Activated naive CD8-positive, alpha-beta T cell treated with anti-CD3 and anti-CD28 coated beads, Interleukin-2, amount 50 U/mL, for 24 hours (primary cell): Measurements from ENCODE around the gene ZMIZ1.
"Not testable (repeated sequence)": the region's sequence is repeated elsewhere in the genome, so short reads cannot be mapped to it uniquely, and the experiment has no call there.

ENCODE experiments used
- ATAC-seq: fragments of 150-1000 bp; cut with Tn5 transposase; one replicate; pipeline ENCODE4 v1.10.0; 2021
- DNase-seq: peaks from one replicate; pipeline ENCODE4 v3.0.0; 2021
- H3K27ac Mint-ChIP-seq: one replicate; pipeline ENCODE4 v1.8.0; 2021; ENCODE audit warnings: mild to moderate bottlenecking, mixed read lengths
- H3K27me3 Mint-ChIP-seq: one replicate; pipeline ENCODE4 v1.8.0; 2021; ENCODE audit warnings: mixed read lengths
- H3K36me3 Mint-ChIP-seq: one replicate; pipeline ENCODE4 v1.8.0; 2021; ENCODE audit warnings: low read depth, mixed read lengths
- H3K4me1 Mint-ChIP-seq: one replicate; pipeline ENCODE4 v1.8.0; 2021; ENCODE audit warnings: mixed read lengths
- H3K4me3 Mint-ChIP-seq: one replicate; pipeline ENCODE4 v1.8.0; 2021; ENCODE audit warnings: mild to moderate bottlenecking, moderate library complexity, mixed read lengths
- H3K9me3 Mint-ChIP-seq: one replicate; pipeline ENCODE4 v1.8.0; 2021; ENCODE audit warnings: mixed read lengths

The ZMIZ1 gene

DNA sequence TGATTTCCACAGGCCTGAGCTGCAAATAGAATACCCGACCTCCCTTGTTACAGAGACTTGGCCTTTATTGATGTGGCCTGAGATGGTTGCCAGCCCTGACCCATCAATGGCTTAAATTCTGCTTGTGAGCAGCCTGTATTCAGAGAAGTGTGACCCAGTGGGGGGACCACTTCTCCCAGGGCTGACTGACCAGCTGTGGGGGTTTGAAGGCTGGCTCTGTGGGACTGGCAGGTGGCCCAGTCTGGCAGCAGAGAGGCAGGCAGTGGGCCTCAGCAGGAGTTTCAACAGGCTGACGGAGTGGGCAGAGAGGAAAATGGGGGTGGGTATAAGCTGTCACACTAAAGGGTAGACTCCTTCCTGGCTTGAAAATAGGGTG is 266.3 kb downstream of the ZMIZ1 start:
- ATAC-seq (no peak), DNase-seq (no peak)
- no peaks in the 10 kb centered on the region for H3K36me3 Mint-ChIP-seq
- peaks cover 5% of the 10 kb centered on the region for H3K9me3 Mint-ChIP-seq
- peaks cover 46% of the 10 kb centered on the region for H3K4me1 Mint-ChIP-seq
- H3K4me3 Mint-ChIP-seq = no peak overlapping the region
- no peaks in the 10 kb centered on the region for H3K27me3 Mint-ChIP-seq
- H3K27ac Mint-ChIP-seq = no peak overlapping the region

DNA sequence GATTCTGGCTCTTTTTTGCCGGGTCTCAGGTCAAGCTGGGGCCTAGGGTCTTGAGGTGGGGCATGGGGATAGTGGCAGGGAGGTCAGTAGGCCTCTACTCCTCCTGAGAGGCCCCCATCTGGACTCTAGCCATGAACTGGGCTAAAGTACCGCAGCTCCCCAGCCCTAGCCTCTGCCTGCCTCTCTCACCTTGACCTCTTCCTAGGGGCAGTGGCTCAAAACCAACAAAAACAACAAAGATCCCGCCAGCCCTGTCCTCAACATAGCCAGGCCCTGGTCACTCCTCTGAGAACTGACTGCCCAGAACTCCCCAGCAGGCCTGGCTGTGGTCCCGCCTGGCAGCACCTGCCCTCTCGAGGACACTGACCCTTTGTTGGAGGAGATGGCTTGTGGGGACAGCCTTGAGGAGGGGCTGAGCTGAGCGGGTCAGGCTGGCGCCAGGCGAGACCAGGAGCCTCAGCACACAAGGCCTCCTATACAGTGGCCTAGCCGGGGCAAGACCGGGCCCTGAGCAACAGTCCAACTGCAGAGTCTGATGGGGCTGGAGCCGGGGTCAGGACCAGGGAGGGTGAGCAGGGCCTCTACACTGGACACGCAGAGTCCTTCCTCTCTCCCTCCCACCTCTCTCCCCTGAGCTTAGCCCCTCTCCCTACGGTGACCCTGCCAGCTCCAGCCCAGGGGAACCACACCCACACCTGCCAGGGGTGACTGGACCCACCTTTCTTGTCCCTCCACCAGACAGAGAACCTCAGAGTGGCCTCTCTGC is 266.9 kb downstream of the ZMIZ1 start:
- DNase-seq (no peak), ATAC-seq (no peak)
- H3K27me3 Mint-ChIP-seq = no peaks in the 10 kb centered on the region
- no peak overlapping the region for H3K27ac Mint-ChIP-seq
- H3K36me3 Mint-ChIP-seq = no peaks in the 10 kb centered on the region
- H3K4me3 Mint-ChIP-seq = no peak overlapping the region
- peaks cover 5% of the 10 kb centered on the region for H3K9me3 Mint-ChIP-seq
- peaks cover 43% of the 10 kb centered on the region for H3K4me1 Mint-ChIP-seq

DNA sequence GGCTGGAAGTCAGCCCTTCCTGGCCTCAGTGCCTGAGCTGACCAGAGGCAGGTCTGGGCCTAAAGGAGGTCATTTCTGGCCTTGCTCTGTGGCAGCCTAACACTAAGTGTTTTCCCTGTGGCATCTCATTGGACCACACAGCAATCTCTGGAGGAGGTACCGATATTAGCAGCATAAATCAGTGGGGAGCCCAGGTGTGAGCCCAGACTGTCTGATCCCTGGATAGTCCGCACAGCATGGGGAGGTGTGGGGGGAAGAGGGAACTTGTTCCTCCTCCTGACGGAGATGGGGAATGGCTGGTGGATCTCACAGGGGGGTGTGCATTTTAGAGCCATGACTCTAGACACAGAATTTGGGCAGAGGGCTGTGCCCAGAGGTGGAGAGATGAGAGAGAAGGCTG is 267.5 kb downstream of the ZMIZ1 start:
- Mint-ChIP-seq H3K27ac (no peak overlapping the region), H3K9me3 (peaks cover 5% of the 10 kb centered on the region), H3K4me1 (peaks cover 36% of the 10 kb centered on the region), H3K27me3 (no peaks in the 10 kb centered on the region), H3K36me3 (no peaks in the 10 kb centered on the region), H3K4me3 (no peak overlapping the region)
- DNase-seq = no peak
- ATAC-seq = no peak

DNA sequence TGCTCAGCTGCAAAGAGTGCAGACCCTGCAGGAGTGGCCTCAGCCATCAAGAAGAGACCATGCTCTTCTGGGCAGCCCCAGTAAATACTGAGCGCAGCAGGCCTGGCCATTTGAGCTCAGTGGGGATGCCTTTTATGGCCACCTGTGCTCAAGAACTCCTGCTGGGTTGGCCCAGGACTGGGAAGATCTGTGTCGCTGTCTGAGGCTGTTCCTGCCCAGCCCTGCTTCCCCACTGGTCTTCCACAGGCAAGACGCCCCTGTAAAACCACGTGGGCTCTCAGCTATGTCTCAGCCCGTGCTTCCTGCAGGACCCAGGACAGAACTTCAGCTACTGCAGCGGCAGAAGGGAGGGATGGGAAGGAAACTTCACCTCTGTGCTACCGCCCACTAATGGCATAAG is 268.0 kb downstream of the ZMIZ1 start:
- no peaks in the 10 kb centered on the region for H3K36me3 Mint-ChIP-seq
- H3K27me3 Mint-ChIP-seq = no peaks in the 10 kb centered on the region
- no peak overlapping the region for H3K4me3 Mint-ChIP-seq
- DNase-seq (no peak), ATAC-seq (no peak)
- H3K9me3 Mint-ChIP-seq = peaks cover 5% of the 10 kb centered on the region
- H3K27ac Mint-ChIP-seq = no peak overlapping the region
- H3K4me1 Mint-ChIP-seq = peaks cover 32% of the 10 kb centered on the region

DNA sequence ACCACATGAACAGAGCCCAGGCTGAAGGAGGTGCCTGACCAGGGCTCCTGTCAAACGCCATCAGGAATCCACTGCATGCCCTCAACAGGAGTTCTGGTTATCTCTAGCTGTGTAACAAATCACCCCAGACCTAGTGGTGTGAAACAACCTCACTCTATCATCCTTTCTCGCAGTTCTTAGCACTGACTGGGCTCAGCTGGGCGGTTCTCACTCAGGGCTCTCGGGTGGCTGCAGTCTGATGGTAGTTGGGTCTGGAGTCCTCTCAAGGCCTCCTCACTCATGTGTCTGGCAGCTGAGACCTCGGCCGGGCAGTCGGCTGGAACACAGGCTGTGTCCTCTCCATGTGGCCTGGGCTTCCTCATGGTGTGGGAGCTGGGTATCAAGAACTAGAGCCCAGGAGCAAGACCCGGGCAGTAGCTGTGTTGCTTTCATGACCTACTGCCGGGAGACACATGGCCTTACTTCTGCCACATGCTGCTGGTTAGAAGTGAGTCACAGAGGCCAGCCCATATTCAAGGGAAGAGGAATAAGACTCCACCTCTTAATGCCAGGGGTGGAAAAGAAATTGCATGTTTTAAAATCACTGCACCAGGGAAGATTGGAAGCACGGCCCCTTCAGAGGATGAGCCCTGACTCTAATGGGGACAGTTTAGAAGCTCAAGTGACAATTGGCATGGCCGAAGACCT is 269.2 kb downstream of the ZMIZ1 start:
- not testable (repeated sequence) for ATAC-seq, H3K27me3 Mint-ChIP-seq, H3K27ac Mint-ChIP-seq, H3K36me3 Mint-ChIP-seq, DNase-seq, H3K4me3 Mint-ChIP-seq, H3K9me3 Mint-ChIP-seq
- peaks cover 23% of the 10 kb centered on the region for H3K4me1 Mint-ChIP-seq

DNA sequence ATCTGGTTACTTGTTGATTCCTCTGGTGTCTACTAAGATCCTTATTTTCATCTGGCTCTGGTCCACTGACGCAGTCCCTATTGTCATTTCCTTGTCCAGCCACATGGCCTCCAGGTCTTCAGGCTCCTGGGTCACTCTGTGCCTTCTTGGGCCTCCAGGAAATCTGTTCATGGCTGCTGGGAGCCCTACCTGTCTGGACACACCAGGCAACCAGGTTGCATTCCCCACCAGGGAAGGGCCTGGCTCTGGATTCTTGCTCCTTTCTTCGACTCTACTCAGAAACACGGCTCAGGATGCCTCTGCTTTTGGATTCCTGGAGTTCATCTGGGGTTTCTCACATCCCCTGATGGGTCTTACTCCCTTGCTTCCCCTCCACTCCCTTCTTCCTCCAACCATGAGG is 270.5 kb downstream of the ZMIZ1 start:
- Mint-ChIP-seq H3K27me3 (no peaks in the 10 kb centered on the region), H3K27ac (no peak overlapping the region), H3K9me3 (no peaks in the 10 kb centered on the region), H3K4me3 (no peak overlapping the region), H3K36me3 (no peaks in the 10 kb centered on the region), H3K4me1 (peaks cover 11% of the 10 kb centered on the region)
- no peak for ATAC-seq
- DNase-seq = no peak

DNA sequence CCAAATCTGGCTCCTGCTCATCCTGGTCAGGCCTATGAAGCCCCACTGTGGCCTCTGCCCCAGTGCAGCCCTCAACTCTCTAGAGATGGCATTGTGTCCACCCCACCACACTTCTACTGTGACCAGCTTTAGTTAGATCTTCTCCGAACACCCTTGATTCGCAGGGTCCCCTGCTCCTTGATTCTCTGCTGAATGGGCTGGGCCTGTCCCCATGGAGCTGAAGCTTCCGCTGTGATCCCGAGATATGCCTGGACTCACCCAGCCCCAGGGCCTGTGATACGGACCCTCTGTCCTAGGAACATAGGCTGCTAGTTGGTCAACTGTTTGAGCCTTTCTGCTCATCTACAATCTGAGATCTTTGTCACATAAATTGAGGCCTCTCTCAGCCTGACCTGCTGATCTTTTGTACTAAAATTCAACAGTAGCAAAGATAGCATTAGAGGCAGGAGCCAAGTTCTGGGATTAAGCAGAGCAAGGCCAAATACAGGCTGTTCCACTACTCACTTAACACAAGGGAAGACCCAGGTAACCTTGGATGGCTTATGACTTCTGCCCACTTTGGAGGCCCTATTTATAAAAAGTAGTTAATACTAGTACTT is 272.0 kb downstream of the ZMIZ1 start:
- Mint-ChIP-seq H3K9me3 (no peaks in the 10 kb centered on the region), H3K27ac (no peak overlapping the region)
- DNase-seq = no peak

DNA sequence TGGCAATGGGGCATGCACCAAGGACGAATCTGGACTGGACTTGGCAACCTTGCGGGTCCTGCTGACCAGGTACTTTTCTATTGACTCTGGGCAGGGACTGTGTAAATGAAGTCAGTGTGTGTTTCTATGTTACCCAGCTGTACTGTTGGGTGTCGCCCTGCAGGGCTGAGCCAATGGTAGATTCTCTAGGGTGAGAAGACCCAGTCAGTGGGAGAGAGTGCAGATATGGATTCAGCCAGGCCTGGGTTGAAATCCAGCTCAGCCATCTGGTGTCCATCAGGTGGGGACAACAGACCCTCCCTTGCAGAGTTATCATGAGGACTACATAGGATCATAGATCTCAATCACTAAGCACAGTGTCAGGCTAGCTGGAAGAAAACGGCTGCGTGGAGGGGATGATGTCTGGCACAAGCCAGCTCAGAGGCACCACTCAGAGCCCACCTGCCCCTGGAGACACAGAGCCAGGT is 273.6 kb downstream of the ZMIZ1 start:
- Mint-ChIP-seq H3K9me3 (no peaks in the 10 kb centered on the region), H3K36me3 (no peaks in the 10 kb centered on the region), H3K4me3 (no peak overlapping the region), H3K4me1 (peaks cover 4% of the 10 kb centered on the region), H3K27ac (no peak overlapping the region), H3K27me3 (no peaks in the 10 kb centered on the region)
- ATAC-seq = no peak
- no peak for DNase-seq

More for the DNA sequence above, 272.0 kb downstream of the ZMIZ1 start:
- Mint-ChIP-seq H3K4me1 (no peaks in the 10 kb centered on the region), H3K27me3 (no peaks in the 10 kb centered on the region), H3K36me3 (no peaks in the 10 kb centered on the region), H3K4me3 (no peak overlapping the region)
- no peak for ATAC-seq

DNA sequence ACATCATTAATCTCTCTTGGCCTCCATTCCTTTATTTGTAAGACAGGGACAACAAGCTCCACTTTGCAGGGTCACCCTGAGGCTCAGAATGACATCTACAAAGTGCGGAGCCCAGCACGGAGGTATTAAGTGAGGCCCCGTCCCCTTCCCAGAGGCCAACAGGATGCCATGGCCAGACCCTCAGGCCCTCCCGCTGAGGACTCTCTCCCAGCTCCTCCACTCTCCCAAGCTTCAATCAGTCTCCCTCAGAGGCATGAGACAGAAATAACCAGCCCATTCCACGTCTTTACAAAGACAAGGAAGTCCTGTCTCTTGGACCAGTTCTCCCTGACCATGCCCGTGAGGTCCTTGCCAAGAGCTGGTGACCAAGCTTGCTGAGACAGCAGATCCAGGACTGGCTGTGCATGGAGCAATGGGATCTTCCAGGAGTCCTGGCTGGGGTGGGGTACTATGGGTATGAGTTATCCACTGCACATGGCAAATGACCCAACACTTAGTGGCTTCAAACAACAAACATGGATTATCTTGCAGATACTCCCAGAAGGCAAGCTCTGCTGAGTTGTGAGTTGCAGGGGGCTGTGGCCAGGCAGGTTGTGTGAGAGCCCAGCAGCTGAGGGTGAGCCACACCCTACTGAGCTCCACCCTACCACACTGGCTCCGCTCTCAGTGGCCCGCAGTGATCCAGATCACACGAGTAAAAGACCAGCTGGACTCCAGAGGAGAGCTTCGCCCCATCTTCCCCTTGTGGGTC is 274.2 kb downstream of the ZMIZ1 start:
- no peak overlapping the region for H3K27ac Mint-ChIP-seq
- no peak overlapping the region for H3K4me3 Mint-ChIP-seq
- DNase-seq (peak; percentile 1), ATAC-seq (no peak)
- no peaks in the 10 kb centered on the region for H3K27me3 Mint-ChIP-seq
- no peaks in the 10 kb centered on the region for H3K9me3 Mint-ChIP-seq
- no peaks in the 10 kb centered on the region for H3K36me3 Mint-ChIP-seq
- peaks cover 4% of the 10 kb centered on the region for H3K4me1 Mint-ChIP-seq

DNA sequence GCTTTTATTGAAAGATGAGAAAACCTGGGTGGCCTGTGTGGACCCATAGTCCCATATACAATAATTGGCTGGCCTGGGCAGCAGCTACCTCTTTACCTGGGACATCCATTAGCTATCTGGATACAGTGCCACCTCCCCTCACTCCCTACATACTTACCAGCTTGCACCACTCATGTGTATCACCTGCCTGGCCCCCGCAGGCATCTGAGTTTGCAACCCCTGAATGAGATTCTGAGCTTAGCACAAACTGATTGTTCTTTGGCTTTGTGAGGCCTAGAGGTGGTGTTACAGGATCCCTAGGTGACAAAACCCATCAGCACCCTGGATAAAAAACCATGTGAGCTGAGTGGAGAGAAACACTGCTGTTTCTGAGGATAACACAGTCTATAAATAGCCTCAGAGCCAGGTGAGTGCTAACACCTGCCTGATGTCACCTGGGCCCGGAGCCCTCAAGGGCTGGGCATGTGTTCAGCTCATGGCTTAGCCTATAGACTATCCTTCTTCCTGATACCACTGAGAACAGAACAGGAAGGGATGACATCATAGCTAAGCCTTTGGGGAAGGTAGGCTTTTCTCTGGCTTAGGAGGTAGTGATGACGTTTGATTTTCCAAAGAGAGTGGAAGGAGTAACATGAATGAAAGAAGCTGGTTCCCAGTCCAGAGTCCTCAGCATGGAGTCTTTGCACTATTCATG is 275.9 kb downstream of the ZMIZ1 start:
- H3K27me3 Mint-ChIP-seq = no peaks in the 10 kb centered on the region
- no peak overlapping the region for H3K27ac Mint-ChIP-seq
- peaks cover 19% of the 10 kb centered on the region for H3K4me1 Mint-ChIP-seq
- ATAC-seq (no peak), DNase-seq (no peak)
- no peaks in the 10 kb centered on the region for H3K9me3 Mint-ChIP-seq
- peaks cover 16% of the 10 kb centered on the region for H3K36me3 Mint-ChIP-seq
- no peak overlapping the region for H3K4me3 Mint-ChIP-seq

DNA sequence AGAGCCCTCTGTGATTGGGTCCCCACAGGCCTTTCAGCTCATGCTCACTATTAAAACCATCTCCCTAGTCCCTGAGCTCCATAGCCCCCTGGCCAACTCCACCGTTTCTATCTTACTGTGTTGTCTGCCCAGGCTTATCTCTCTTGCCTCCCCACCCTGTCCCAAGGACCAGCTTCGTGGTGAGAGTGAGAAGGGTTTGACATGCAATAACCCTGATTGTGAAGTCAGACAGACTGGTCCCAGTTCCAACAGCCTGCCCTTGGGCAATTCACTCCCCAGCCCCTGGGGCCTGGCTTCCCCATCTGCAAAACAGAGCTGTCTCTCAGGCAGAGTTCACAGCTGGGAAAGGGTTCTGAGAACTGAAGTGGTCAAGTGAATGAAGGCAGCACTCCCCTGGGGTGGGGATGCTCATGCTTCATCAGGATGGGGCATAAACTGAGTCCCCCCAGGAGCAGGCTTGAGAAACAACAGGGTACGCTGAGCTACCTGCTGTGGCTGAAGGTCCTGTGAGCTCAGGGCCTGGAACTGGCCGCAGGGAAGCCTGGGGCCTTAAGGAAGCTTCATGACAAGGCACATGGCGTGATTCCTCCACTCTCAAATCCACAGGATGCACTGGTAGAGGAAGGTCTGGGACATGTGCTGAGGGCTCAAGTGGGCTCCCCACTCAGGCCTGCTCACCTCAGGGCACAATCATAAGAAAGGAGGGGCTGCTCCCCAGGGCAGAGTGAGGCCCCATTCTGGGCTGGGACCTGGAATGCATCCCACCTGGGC is 276.7 kb downstream of the ZMIZ1 start:
- no peak overlapping the region for H3K4me3 Mint-ChIP-seq
- H3K27me3 Mint-ChIP-seq = no peaks in the 10 kb centered on the region
- DNase-seq = peak; percentile 1
- H3K36me3 Mint-ChIP-seq = peaks cover 24% of the 10 kb centered on the region
- H3K9me3 Mint-ChIP-seq = no peaks in the 10 kb centered on the region
- ATAC-seq = no peak
- no peak overlapping the region for H3K27ac Mint-ChIP-seq
- H3K4me1 Mint-ChIP-seq = peaks cover 26% of the 10 kb centered on the region

DNA sequence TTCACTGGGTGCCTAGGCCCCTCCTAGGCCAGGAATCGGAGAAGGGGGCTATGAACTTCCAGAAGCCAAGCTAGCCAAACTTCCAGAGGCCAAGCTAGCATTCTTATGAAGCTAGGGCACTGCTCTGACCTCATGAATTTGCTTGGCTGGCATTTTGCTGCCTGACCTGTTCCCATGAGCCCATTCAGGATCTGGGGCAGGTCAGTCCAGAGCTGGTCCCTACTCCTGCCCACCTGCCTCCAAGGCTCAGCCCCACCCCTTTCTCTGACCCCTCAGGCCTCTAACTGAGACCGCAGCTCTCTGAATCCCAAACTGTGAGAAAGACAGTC is 277.2 kb downstream of the ZMIZ1 start:
- ATAC-seq = no peak
- H3K27me3 Mint-ChIP-seq = no peaks in the 10 kb centered on the region
- H3K27ac Mint-ChIP-seq = no peak overlapping the region
- H3K36me3 Mint-ChIP-seq = peaks cover 28% of the 10 kb centered on the region
- H3K9me3 Mint-ChIP-seq = no peaks in the 10 kb centered on the region
- no peak overlapping the region for H3K4me3 Mint-ChIP-seq
- H3K4me1 Mint-ChIP-seq = peaks cover 26% of the 10 kb centered on the region
- no peak for DNase-seq

DNA sequence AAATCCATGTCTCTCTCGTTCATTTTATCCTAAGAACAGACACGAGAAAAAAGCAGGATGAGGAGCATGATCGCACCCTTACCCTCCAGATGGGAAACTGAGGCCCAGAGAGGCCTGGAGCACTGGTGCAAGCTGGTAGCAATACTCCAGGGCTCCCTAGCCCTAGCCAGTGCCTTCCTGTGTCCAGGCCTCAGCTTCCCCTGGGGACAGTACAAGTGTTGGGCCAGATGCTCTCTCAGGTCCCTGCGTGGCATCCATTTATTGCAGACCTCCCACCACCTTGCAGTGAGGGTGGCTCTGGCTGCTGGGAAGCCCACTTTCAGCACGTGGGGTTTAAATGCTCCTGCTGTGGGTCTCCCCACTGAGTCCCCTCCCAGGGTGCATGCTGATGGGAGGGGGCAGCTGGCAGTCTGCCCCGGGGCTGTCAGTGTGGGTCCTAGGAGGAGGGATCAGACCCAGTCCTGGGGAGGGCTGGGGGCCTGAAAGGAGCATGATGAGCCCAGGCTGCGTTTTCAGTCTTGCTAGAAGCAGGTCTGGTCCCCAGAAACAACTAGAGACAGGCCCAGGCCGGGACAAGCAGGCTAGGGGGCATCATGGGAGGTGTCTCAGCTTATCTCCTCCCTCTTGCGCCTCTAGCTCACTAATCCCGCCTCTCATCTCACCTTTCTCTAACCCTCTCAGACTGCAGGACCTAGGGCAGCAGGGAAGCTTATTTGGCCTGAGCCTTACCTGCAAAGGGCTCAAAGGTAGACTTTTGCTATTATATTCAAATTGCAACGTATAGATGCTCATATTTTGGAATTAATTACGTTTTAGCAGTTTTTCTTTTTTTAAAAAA is 277.8 kb downstream of the ZMIZ1 start:
- Mint-ChIP-seq H3K36me3 (peaks cover 33% of the 10 kb centered on the region), H3K4me1 (peaks cover 27% of the 10 kb centered on the region), H3K9me3 (no peaks in the 10 kb centered on the region), H3K27me3 (no peaks in the 10 kb centered on the region), H3K27ac (no peak overlapping the region), H3K4me3 (peak overlapping the region; percentile 88)
- ATAC-seq (no peak), DNase-seq (peak; percentile 18)
